ENCODE data around the gene HSP90AB1.

DNA sequence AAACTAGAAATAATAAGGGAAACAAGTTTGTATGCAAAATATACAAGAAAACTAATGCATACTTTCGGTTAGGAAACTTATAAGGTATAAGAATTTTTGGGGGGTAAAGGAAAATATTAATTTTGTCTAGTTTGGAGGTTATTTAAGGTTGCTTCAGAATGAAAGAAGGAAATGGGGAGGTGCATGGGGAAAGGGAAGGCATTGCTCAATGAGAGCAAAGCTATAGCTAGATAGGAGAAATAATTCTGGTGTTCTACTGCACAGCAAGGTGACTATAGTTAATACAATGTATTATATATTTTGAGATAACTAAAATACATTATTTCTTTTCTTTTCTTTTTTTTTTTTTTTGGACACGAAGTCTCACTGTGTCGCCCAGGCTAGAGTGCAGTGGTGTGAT lies 35.6 kb upstream of the HSP90AB1 start:
- TF ChIP-seq POLR2AphosphoS5 (IDR thresholded peaks at IDR 0.05; ENCODE audit: low read depth) (no peak), SPI1 (IDR thresholded peaks at IDR 0.05; ENCODE audit: borderline replicate concordance, low read depth) (peak; percentile 72)
- TF ChIP-seq, protein P1, sequence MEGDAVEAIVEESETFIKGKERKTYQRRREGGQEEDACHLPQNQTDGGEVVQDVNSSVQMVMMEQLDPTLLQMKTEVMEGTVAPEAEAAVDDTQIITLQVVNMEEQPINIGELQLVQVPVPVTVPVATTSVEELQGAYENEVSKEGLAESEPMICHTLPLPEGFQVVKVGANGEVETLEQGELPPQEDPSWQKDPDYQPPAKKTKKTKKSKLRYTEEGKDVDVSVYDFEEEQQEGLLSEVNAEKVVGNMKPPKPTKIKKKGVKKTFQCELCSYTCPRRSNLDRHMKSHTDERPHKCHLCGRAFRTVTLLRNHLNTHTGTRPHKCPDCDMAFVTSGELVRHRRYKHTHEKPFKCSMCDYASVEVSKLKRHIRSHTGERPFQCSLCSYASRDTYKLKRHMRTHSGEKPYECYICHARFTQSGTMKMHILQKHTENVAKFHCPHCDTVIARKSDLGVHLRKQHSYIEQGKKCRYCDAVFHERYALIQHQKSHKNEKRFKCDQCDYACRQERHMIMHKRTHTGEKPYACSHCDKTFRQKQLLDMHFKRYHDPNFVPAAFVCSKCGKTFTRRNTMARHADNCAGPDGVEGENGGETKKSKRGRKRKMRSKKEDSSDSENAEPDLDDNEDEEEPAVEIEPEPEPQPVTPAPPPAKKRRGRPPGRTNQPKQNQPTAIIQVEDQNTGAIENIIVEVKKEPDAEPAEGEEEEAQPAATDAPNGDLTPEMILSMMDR (IDR thresholded peaks at IDR 0.05; ENCODE audit: insufficient read depth, low read length) = no peak
- TF ChIP-seq, protein P2, sequence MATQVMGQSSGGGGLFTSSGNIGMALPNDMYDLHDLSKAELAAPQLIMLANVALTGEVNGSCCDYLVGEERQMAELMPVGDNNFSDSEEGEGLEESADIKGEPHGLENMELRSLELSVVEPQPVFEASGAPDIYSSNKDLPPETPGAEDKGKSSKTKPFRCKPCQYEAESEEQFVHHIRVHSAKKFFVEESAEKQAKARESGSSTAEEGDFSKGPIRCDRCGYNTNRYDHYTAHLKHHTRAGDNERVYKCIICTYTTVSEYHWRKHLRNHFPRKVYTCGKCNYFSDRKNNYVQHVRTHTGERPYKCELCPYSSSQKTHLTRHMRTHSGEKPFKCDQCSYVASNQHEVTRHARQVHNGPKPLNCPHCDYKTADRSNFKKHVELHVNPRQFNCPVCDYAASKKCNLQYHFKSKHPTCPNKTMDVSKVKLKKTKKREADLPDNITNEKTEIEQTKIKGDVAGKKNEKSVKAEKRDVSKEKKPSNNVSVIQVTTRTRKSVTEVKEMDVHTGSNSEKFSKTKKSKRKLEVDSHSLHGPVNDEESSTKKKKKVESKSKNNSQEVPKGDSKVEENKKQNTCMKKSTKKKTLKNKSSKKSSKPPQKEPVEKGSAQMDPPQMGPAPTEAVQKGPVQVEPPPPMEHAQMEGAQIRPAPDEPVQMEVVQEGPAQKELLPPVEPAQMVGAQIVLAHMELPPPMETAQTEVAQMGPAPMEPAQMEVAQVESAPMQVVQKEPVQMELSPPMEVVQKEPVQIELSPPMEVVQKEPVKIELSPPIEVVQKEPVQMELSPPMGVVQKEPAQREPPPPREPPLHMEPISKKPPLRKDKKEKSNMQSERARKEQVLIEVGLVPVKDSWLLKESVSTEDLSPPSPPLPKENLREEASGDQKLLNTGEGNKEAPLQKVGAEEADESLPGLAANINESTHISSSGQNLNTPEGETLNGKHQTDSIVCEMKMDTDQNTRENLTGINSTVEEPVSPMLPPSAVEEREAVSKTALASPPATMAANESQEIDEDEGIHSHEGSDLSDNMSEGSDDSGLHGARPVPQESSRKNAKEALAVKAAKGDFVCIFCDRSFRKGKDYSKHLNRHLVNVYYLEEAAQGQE (IDR thresholded peaks at IDR 0.05; ENCODE audit: insufficient replicate concordance, low read depth) = no peak
